Mesodermal cell (in vitro differentiated cells): ENCODE data around the gene CARS1.

Experiments used
- H3K27ac ChIP-seq: 2 replicates; pipeline ENCODE4 v1.7.0; 2013; ENCODE audit warnings: mild to moderate bottlenecking, low read depth, low read length, moderate library complexity; ENCODE audit not compliant: severe bottlenecking
- H3K36me3 ChIP-seq: 2 replicates; pipeline ENCODE4 v1.7.1; 2013; ENCODE audit warnings: mild to moderate bottlenecking, low read length, moderate library complexity; ENCODE audit not compliant: control insufficient read depth, insufficient read depth
- H3K4me1 ChIP-seq: one replicate; pipeline ENCODE4 v1.7.1; 2013; ENCODE audit warnings: mild to moderate bottlenecking, low read length; ENCODE audit not compliant: insufficient read depth, control insufficient read depth, poor library complexity, severe bottlenecking
- H3K4me3 ChIP-seq: 2 replicates; pipeline ENCODE4 v1.7.0; 2013; ENCODE audit warnings: low read length, control low read depth, mild to moderate bottlenecking; ENCODE audit not compliant: insufficient read depth, poor library complexity, severe bottlenecking; ENCODE audit errors: extremely low read depth
- H3K9me3 ChIP-seq: 2 replicates; pipeline ENCODE4 v1.7.1; 2013; ENCODE audit warnings: mild to moderate bottlenecking, low read length, moderate library complexity; ENCODE audit not compliant: control insufficient read depth
- WGBS, 2 experiments: methylation state at CpG; one replicate each; pipeline ENCODE4 v1.1.5; 2013; ENCODE audit warnings: missing lambda C conversion rate in 2 of 2; ENCODE audit not compliant: insufficient coverage in 2 of 2; 5-methylcytosine and 5-hydroxymethylcytosine counted together

CARS1 gene

DNA sequence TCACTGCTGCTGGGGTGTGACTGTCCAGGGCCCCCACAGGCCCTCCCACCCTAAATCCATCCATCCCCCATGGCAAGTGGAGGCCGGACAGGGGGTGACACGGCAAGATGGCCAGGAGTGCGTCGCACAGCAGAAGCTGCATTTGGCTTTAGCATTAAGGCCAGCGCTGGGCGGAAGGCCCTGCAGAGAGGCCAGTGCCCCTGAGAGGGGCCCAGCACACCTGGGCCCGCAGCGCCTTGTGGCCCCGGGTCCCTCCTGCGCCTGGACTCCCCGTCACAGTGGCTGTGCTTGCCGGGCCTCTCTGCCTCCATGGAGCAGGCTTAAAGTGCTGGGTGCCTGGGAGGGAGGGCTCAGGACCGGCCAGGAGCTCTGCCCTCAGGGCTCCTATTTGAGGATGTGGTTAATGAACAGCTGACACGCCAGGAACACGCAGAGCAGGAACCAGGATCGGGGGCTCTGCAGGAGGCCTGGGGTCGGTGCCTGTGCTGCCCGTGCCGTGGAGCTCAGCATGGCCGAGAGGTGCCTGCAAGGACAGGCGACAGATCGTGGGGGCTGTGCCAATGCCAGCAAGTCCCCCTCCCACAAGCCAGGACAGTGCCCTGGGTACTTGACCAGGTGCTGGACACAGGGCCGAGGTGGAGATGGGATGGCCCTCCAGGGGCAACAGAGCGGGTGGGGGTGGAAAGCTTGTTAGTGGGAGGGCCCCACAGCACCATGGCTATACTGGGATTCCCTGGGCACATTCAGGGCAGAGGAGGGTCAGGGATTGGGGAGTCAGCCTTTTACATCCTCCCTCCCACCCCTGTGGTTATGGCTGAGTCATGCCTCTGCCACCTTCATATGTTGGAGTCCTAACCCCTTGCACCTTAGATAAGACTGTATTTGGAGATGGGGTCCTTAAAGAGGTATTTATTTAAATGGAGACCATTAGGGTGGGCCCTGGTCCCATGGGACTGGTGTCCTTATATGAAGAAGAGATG, 30.9 kb upstream of the CARS1 start:
- H3K36me3 ChIP-seq = no peaks in the 10 kb centered on the region
- WGBS, 2 experiments = 82 to 84% methylated on average over 19 to 20 of the region's 24 CpGs
- no peak overlapping the region for H3K4me3 ChIP-seq
- no peaks in the 10 kb centered on the region for H3K9me3 ChIP-seq
- H3K27ac ChIP-seq = no peak overlapping the region
- no peaks in the 10 kb centered on the region for H3K4me1 ChIP-seq

DNA sequence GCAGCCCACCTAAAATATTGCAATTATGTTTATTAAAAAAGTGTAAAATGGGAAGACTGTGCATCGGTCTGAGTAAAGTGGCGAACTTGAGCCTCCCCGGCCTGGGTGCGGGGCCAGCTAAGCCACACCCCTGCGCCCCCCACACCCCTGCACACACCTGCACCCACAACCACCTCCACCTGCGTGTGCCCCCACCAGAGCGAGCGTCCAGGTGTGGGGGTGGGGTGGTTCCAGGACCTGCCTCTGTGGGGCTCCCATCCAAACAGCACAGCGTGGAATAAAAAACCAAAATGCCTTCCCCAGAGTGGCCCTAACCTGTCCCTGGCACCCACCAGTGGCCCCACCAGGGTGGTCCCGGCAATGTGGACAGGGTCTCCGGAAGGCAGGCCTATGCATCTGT, 30.1 kb upstream of the CARS1 start:
- Histone ChIP-seq H3K36me3 (no peaks in the 10 kb centered on the region), H3K4me1 (no peaks in the 10 kb centered on the region), H3K4me3 (no peak overlapping the region), H3K27ac (no peak overlapping the region), H3K9me3 (no peaks in the 10 kb centered on the region)
- 86% methylated on average over 1 of the region's 11 CpGs; no CpG with 5 or more reads in 1 of the 2 experiments for WGBS, 2 experiments

DNA sequence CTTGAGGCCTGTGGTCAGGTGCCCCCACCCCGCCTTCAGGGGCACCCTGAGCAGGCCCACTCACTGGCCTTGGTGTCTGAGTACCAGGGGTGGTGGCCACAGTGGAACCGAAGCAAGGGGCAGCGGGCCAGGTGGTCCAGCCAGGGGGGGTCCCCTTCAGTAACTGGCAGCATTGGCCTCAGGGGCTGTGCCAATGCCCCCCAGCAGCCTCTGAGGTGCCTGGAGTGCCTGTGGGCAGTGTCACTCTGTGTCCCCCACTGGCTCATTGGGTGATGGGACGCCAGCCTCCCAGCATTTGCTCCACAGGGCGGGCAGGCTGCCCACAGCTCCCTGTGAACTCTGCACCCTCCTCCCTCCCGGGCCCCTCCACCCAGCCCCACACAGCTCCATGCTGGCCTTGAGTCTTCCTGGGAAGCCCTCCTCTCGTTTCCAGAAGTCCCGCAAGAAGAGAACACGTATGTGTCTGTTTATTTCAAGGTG, 29.5 kb upstream of the CARS1 start:
- Histone ChIP-seq H3K27ac (no peak overlapping the region), H3K4me1 (no peaks in the 10 kb centered on the region), H3K36me3 (no peaks in the 10 kb centered on the region), H3K9me3 (no peaks in the 10 kb centered on the region), H3K4me3 (no peak overlapping the region)
- 93 to 100% methylated on average over 3 to 7 of the region's 9 CpGs for WGBS, 2 experiments

DNA sequence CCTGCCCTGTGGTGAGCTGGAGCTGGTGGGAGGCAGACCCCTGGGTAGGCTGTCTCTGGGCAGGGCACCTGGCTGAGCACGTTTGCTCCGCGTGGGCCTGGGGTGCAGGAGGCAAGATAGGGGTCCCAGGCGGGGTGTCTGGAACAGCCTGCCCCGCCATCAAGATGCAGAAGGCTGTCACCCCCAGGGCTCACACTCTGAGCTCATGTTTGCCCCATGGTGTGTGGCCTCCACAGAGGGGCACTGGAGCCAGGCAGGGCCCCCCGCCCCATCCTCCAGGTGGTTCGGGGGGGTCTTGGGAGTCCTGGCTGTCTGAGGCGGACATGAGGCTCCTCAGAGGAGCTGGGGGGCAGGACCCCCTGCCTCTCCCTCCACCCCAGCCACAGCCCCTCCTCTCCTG, 28.9 kb upstream of the CARS1 start:
- Histone ChIP-seq H3K36me3 (no peaks in the 10 kb centered on the region), H3K4me3 (no peak overlapping the region), H3K4me1 (no peaks in the 10 kb centered on the region), H3K9me3 (no peaks in the 10 kb centered on the region), H3K27ac (no peak overlapping the region)
- WGBS, 2 experiments = 88% methylated on average over 4 to 7 of the region's 8 CpGs

DNA sequence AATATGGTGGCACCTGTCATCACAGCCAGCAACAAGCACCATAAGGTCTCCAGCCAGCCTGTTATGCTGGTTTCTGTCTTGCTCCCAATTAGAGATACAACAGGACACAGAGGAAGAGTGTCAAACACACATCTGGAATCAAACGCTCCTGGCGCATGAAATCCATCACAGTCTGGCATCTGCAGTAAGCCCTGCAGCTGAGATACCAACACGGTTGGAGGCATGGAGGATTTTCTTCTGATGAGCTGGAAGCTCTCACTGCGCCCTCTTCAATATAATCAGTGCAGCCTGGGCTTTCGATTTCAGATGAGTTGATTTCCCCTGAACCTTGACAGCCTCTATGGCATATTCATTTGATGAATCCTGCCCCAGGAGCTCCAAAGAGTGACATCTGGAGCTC, 27.8 kb upstream of the CARS1 start:
- 88 to 91% methylated on average over 5 of the region's 5 CpGs for WGBS, 2 experiments
- no peaks in the 10 kb centered on the region for H3K4me1 ChIP-seq

DNA sequence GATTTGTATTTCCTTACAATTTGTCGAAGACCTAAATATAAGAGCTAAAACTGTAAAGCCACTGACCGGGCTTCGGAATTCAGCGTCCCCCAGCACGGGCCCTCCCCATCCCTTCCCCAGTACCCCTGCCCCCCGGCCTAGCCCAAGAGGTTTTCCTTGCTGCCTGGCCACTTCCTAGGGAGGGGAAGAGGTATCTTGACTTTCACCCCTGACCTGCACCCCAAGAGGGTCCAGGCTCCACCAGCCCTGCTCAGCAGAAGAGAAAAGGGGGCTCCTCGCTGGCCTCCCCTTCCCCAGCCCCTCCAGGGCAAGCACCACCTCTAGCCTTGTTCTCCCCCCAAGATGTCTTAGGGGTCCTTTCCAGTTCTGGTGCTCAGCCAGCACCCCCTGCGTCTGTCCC, 26.1 kb upstream of the CARS1 start:
- Histone ChIP-seq H3K4me1 (no peaks in the 10 kb centered on the region), H3K4me3 (no peak overlapping the region), H3K9me3 (no peaks in the 10 kb centered on the region), H3K27ac (no peak overlapping the region), H3K36me3 (no peaks in the 10 kb centered on the region)
- WGBS, 2 experiments = 100% methylated on average over 1 of the region's 8 CpGs; no CpG with 5 or more reads in 1 of the 2 experiments

More for the DNA sequence above, 27.8 kb upstream of the CARS1 start:
- Histone ChIP-seq H3K4me3 (no peak overlapping the region), H3K36me3 (no peaks in the 10 kb centered on the region), H3K9me3 (no peaks in the 10 kb centered on the region), H3K27ac (no peak overlapping the region)

DNA sequence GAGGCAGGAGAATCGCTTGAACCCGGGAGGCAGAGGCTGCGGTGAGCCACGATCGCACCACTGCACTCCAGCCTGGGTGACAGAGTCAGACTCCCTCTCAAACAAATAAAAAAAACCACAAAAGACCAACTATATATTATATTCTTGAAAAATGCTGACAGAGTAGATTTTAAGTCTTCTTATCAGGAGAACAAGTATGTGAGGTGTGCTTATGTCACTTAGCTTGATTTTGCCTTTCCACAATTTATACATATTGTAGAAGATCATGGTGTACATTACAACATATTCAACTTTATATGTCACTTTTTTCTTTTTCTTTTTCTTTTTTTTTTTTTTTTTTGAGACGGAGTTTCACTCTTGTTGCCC, 24.1 kb upstream of the CARS1 start:
- 83 to 100% methylated on average over 1 to 2 of the region's 6 CpGs for WGBS, 2 experiments
- Histone ChIP-seq H3K4me3 (no peak overlapping the region), H3K36me3 (no peaks in the 10 kb centered on the region), H3K9me3 (no peaks in the 10 kb centered on the region), H3K4me1 (no peaks in the 10 kb centered on the region), H3K27ac (no peak overlapping the region)

DNA sequence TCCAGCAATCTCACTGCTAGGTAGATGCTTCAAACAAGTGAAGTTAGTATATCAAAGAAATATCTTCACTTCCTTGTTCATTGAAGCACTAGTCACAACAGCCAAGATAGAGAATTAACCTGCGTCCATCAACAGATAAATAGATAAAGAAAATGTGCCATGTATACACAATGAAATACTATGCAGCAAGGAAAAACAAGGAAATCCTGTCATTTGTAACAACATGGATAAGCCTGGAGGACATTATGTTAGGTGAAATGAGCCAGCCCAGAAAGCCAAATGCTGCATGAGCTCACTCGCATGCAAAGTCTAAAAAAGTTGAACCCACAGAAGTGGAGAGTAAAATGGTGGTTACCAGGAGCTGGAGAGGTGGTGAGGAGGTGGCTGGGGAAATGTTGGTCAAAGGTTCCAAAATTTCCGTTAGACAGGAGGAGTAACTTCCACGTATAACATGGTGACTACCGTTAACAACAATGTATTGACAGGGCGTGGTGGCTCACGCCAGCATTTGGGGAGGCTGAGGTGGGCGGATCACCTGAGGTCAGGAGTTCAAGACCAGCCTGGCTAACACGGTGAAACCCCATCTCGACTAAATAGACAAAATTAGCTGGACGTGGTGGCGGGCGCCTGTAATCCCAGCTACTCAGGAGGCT, 23.6 kb upstream of the CARS1 start:
- H3K4me3 ChIP-seq = no peak overlapping the region
- no peaks in the 10 kb centered on the region for H3K9me3 ChIP-seq
- 88 to 91% methylated on average over 9 to 12 of the region's 13 CpGs for WGBS, 2 experiments
- no peak overlapping the region for H3K27ac ChIP-seq
- no peaks in the 10 kb centered on the region for H3K36me3 ChIP-seq
- no peaks in the 10 kb centered on the region for H3K4me1 ChIP-seq

DNA sequence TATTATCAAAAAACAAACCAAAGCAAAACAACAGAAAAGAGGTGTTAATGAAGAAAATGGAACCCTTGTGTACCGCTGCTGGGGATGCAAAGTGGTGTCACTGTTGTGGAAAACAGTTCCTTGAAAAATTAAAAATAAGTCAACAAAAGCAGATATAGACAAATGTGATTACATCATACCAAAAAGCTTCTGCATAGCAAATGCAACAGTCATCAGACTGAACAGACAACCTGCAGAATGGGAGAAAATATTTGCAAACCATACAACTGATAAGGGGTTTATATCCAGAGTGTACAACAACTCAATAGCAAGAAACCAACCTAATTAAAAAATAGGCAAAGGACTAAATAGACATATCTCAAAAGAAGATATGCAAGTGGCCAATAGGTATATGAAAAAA, 22.9 kb upstream of the CARS1 start:
- H3K9me3 ChIP-seq = no peaks in the 10 kb centered on the region
- H3K27ac ChIP-seq = no peak overlapping the region
- WGBS, 2 experiments = no CpG with 5 or more reads among the region's 1 CpG
- H3K36me3 ChIP-seq = no peaks in the 10 kb centered on the region
- no peak overlapping the region for H3K4me3 ChIP-seq
- no peaks in the 10 kb centered on the region for H3K4me1 ChIP-seq

DNA sequence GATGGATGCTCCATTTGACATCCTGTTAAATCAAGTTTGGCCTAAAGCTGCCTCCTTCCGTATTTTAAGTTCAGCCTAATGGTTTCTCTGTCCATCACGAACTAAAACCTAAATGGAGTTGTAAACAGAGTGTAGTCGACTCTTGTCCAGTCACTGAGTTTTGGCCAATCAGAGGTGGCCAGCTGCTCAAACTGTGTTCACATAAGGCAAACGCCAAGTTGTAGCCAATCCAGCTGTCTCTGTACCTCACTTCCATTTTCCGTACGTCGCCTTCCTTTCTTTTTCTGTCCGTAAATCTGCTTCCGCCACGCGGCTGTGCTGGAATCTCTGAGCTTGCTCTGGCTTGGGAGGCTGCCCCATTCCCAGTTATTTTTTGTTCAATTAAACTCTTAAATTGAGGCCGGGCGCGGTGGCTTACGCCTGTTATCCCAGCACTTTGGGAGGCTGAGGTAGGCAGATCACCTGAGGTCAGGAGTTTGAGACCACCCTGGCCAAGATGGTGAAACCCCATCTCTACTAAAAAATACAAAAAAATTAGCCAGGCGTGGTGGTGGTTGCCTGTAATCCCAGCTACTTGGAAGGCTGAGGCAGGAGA, 20.7 kb upstream of the CARS1 start:
- Histone ChIP-seq H3K4me1 (no peaks in the 10 kb centered on the region), H3K36me3 (no peaks in the 10 kb centered on the region), H3K9me3 (no peaks in the 10 kb centered on the region), H3K4me3 (no peak overlapping the region), H3K27ac (no peak overlapping the region)
- WGBS, 2 experiments = 84 to 88% methylated on average over 12 to 16 of the region's 16 CpGs
